RPMI8226 (cell line): Measurements from ENCODE around the gene TMEM163.

Experiments used
- DNase-seq: peaks from one replicate; pipeline ENCODE4 v3.0.0-alpha.2; 2015

TMEM163 gene

DNA sequence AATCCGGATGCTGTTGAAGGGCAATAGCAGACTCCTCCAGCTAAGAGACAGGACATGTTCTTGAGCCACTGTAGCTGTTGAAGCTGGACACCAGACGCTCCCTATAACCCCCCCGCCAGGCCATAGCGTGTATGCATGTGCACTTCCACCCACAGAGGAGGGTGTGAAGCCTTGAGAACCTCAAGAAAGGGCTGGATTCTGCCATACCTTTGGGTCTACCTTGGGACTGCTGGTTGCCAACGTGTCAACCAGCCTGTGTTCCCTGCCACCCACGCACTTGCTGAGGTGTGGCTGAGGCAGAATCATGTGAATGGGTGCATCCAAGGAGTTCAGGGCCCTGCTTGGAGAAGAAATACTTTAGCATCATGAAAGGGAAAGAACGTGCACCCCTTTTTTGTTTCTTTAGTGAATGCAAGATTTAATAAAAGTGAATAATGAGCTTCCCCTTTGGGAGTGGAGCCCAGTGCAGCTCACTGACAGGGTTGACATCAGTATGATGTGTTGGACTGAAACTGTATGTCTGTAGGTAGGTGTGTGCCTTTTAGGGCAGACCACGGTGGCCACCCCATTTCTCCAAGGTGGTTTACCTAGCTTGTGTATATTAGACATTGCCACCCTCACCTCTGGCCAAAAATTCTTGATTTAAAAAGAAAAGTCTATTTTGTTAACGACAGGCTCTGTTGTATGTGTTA is 266.6 kb downstream of the TMEM163 start:
- no peak for DNase-seq

DNA sequence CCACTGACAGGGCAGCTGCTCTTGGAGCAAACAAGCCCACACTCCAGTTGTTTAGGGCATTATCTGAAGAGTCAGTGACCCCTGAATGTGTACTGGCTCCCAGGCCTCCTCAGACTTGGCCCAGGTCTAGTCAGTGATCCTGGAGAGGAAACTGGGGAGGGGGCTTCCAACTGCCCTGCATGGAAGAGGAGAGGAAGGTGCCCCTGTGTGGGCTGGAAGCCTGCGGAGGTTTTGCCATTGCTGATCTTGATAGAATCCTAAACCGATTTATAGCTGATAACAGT is 267.5 kb downstream of the TMEM163 start:
- no peak for DNase-seq

DNA sequence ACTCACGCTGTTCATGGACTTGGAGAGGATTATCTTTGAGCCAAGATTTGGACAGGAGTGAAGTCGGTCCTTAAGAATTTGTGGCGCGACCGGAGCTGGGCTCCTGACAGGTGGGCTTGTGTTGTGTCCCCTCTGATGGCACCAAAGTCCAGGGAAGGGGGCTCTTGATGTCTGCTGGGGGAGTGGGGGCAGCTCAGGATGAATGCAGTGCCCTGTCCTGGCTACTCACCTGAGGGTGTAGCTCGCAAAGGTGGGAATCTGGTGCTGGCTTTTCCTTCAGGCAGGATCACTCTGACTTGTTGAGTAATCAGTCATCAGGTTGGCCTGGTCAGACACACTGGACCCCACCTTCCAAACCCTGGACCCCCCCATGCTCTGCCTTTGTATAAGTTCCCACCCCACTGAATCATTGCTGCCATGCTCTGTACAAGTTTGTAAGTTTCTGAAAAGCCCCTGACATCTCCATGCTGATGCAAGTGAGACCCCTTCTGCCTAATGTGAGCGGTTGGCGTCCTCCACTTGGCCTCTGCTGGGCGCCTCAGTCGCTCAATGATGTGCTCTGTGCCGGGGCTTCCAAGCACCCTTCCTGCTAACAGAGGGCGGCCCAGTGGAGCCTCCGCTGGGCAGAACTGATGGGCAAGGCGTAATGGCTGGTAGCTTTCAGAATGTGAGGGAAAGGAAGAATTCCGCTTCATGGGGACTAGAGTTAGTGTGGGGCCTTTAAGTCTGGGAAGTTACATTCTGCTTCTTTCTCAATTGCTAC is 268.9 kb downstream of the TMEM163 start:
- DNase-seq = no peak

DNA sequence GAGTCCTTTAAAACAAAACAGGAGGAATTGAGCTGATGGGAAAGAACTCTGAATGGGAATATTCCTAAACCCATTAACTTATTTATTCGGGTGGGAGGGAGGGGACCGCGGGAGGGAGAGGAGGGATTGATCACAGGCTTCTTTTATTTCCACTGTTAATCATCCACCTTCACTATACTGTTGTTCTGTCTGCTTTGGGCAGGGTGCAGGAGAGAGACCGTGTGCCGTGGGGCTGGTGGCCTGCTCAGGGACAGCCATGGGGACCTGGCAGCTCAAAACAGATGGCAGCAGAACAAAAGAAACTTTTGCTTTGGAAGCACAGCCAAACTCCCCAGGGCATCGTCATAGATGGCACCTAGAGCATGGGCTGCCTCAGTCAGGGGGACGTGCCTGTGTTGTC is 269.6 kb downstream of the TMEM163 start:
- DNase-seq = no peak

DNA sequence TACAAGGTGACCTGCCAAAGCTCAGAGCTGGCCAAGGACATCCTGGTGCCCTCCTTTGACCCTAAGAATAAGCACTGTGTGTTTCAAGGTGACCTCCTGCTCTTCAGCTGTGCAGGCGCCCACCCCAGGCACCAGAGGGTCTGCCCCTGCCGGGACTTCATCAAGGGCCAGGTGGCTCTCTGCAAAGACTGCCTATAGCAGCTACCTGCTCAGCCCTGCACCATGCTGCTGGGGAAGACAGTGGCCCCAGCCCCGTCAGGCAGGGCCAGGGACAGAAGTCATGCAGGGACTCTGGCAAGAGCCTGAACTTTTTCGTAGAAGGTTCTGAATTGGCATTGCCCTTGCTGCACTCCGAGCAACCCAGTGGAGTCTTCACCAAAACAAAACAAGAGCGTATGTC is 270.1 kb downstream of the TMEM163 start:
- no peak for DNase-seq

DNA sequence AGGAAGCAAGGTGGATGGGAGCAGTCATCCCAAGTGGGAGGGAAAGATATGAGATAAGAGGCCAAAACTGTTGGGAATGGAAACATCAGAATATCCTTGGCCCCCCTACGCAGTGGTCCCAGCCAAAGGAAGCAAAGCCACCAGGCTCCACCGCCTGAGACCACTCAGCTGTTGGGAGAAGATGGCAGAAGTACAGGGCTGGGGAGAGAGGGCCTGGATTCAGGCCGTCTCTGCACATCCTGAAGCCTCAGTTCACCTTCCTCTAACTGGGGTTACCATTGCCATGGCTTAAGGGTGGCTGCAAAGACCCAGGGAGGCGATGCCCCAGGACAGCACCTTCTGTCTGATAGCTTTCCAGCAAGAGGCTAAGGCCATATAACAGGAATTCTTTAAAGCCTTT is 271.1 kb downstream of the TMEM163 start:
- no peak for DNase-seq

DNA sequence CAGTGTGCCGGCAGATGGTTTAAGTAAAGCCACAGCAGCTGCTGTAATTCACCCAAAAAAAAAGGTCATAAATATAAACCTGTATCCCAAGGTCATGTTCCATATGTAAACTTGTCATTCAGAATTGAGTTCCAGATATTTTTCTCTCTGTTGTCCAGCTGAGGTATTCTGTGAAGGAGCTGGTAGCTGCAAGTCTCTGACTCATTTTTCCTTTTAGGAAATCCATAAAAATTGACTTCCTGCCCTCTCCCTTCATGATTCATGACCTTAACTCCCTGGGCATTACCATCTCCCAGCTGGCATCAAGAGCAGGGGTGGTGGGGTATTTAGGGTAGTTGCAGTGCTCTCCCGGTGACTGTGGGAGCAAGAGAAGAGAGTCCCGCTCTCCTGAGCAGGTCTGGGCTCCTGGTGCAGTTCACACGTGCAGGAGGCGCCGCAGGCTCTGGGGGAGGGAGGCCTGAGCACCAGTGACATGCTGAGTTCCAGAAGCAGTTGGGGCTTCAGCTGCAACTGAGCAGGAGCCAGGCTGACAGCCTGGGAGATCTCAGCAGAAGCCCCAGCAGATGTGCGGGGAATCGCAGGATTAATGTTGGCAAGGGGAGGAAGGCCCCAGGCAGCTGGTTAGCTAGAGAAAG is 272.3 kb downstream of the TMEM163 start:
- DNase-seq = no peak

DNA sequence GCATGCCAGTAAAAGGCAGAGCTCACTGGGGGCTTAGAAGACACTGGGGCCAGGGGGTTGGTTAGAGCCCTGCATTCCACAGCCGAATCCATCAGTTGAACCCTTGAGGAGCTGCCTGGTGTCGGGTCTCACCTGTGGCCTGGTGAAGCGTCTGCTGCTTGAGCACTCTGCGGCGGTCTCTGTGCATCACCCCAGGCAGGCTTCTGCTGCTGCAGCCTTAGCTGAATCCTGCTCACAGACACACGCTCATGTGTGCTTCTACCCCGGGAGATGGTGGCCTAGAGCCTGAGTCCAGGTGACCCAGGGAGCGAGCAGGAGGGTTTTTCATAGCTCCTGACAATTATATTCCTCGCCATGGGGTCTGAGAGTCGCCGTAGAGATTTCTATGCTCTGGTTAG is 272.8 kb downstream of the TMEM163 start:
- DNase-seq = no peak

DNA sequence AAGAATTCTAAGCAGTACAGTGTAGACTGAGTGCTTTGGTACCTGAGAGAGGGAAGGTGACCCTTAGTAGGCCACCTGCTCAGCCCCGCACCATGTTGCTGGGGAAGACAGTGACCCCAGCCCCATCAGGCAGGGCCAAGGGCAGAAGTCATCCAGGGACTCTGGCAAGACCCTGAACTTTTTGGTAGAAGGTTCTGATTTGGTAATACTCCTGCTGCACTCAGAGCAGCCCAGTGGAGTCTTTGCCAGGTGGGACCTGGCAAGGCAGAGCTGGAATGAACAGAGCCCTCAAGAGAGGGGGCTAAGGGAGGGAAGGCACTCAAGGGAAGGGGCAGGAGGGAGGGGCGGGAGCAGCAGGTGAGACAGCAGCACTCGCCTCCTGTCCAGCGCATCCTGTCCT is 273.7 kb downstream of the TMEM163 start:
- DNase-seq = no peak

DNA sequence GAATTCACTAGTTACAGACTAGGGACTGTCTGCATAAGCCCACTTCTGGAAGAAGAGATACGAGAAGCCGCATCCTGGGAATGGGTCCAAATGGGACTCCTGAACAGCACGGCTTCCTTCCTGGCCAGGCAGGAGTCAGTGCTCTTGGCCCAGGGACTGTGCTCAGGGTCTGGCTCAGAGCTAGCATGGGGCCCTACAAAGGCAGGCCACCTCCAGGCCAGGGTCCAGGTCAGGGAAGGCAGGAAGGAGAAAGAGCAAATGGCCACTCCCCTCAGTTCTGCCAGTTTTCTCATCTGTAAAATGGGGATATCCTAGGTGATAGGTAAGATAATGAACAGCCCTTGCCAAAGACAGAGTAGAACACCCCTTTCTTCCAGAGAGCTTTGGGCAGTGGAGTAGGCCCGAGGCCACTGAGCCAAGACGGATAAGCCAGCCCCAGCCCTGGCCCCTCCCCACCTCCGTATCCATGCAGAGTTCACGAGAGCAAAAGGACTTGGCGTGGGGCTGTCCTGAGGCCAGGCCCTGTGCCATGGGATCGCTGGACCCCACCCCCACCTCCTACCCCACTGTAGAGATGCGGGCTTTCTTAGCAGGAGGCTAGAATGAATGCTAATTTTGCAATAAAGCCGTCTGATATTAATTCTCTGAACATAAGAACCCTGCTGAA is 274.9 kb downstream of the TMEM163 start:
- DNase-seq = no peak

DNA sequence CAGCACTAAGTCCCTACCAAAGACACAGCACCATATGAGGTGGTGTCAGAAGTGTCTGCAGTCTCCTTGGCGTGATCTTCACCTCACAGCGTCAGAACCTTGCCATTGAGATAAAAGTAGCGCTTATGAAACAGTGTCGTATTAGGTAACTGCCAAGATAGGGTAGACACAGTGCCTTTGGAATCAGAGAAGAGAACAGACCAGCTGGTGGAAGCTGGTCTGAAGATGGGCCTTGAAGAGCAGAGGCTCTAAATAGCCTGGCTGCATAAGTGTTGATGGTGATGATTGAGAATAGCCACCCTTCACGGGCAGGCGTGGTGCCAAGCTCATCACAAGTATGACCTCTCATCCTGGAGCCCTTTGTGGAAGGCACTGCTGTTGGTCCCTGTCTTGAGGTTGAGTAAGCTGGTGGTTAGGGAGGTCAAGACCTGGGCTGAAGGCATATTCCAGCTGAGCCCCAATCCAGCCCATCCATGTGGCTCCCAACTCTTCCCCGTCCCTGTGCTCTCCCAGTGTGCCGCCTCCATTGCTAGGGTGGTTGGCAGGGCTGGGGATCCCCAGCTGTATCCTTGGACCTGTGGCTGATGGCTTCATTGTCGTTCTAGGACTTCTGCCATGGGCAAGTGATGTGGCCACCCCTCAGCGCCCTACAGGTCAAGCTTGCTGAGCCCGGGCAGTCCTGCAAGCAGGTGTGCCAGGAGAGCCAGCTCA is 277.5 kb downstream of the TMEM163 start:
- no peak for DNase-seq

DNA sequence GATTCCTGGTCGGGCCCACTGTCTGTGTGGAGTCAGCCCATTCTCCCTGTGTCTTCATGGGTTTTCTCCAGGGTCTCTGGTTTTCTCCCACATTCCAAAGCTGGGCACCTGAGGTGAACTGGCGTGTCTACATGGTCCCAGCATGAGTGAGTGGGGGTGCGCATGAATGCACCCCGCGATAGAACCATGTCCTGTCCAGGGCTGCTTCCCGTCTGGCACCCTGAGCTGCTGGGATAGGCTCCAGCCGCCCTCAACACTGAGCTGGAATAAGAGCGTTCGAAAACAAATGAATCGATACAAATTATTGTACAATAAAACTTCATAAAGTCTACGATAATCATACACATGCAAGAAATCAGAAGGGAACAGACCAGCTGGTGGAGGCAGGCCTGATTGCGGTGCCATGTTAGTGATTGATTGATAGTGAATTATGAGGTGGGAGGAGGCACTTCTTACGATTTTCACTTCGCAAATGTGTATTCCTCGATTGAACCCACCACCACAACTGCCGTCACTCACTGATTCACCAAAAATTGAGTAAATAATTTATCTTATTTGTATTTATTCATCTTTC is 278.4 kb downstream of the TMEM163 start:
- DNase-seq = no peak

DNA sequence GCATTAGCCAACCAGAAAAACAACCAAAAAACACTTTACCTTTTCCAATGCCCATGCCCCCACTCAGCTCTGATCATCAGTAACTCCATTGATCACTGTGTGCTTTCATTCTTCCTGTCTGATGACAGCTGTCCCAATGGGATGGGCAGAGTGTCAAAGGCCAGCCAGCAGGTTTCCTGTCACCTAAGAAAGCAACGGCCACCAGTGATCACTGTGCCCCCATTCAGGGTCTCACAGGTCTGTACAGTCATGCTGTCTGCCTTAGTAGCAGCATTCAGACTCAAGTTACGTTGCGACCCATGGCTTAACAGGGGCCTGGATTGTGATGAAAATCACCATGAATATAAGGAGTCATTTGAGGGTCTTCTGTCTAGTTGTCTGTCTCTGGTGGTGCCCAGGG is 280.4 kb downstream of the TMEM163 start:
- DNase-seq = no peak

DNA sequence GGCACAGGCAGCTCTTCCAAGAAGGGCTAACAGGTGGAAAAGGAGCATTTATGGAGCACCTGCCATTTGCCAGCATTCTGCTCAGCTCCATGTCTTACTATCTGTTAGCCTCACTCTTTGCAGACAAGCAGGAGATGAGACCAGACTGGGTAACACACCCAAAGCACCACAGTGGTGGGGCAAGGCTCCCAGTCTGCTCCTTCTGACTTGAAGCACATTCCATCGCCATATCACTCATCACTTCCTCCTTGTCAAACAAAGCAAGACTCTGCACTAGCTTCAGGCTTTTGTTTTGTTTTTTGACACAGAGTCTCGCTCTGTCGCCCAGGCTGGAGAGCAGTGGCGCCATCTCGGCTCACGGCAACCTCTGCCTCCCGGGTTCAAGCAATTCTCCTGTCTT is 282.1 kb downstream of the TMEM163 start:
- DNase-seq = no peak

DNA sequence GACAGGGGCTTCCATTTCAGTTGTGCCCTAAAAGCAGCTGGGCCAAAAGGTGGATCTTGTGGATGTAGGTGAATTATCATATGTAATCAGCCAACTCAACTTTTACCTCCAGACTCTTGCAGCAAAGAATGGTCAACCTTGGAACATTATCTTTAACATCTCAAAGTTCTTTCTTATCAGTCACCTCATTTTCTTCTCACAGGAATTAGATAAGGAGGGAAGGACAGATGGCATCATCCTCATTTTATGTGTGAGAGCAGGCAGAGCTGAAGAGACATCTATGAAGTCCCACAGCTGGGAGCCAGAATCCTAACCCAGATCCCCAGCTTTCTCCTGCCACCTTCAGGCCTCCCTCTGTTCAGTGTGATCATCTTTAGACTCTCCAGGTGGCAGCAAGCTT is 282.9 kb downstream of the TMEM163 start:
- no peak for DNase-seq

DNA sequence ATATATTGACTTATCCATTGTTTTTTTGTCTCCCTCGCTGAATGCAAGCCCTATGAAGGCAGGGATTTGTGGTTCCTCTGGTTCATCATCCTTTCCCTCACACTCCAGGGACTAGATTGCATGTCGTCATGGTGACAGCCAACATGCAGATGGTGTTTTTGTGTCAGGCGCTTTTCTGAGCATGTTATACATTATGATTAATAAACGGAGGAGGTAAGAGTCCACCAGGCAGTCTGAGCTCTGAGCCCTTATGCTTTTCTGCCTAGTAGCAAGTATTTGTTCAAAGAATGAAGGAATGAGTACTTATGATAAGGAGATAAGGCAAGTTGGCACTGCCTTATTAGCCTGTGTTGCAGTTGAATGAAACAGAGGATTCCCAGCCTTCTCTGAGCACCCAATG is 283.3 kb downstream of the TMEM163 start:
- DNase-seq = no peak

DNA sequence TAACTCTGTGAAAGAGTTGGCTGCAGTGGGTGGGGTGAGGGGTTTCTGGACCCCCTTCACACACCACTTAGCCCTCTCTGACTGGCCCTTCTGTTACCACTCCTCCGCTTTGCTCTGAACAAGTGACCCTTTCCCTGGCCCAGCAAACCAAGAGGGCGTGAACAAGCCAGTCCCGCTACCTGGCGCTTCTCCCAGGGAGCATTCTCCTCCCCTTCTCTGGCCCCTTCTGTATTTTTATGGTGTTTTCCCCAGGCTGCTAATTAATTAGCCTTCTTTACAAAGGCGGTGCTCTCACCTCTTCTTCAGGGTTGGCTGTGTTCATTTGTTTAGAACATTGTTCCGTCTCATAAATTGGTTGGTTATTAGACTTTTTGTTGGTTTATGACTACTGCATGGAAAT is 284.8 kb downstream of the TMEM163 start:
- no peak for DNase-seq

DNA sequence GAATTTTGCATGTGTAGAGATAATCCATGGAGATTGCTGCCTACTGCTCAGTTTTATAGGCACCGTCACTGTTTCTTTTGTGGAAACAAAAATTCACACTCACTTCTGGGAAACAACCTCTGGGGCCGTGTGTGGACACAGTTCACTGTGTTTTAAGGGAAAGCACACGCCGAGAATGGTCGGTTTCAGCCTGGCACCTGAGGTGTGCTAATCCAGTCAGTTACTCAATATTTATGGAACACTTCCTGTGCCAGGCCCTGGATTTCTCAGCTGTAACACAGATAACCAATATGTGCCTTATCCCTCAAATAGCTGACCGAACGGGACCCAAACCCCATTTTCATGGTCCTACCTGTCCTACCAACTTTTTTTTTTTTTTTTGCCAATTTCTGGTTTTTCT is 285.3 kb downstream of the TMEM163 start:
- no peak for DNase-seq

DNA sequence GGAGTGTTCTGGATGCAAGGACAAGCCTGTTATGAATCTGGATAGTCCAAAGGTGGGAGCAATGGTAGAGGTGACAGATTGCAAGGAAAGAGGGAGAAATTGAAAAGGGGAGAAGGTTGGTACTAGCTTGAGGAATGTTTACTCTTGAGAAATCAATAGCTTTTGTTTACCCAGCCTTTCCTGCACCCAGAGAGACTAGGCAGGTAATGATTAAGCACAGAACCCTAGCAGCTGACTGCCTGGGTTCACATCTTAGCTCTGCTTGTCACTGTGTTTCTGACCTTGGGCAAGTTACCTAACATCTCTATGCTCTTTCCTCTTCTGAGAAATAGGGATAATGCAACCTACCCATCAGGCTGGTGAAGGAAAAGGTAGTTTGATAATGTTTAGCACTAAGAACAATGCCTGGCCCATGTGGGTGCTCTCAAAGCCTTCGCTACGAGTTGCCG is 286.3 kb downstream of the TMEM163 start:
- DNase-seq = no peak

DNA sequence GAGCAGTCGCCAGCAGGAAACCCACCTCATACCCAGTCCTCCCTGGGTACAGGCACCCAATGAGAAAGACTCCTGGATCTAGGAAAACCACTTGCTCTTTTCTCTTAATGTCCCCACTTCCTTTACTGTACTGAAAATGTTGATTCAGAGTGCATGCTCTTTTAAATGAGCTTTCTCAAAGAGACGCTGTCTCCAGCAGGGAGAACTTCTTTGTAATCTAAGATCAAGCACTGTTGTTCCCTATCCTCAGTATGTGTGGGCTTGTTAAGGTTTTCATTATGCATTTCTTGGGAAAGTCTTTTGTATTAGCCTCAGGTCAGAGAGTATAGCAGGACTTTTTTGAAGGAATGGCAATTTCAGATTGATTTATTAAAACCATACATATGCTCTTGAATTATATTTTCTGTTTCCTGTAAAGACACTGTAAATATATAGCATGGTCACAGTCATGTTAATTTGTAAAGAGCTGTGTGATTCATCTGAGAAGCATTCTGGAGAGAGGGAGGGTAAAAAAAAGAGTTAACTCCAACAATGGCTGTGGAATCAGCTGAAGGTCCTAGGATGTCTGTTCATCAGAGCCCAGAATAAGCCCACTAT is 286.9 kb downstream of the TMEM163 start:
- no peak for DNase-seq

DNA sequence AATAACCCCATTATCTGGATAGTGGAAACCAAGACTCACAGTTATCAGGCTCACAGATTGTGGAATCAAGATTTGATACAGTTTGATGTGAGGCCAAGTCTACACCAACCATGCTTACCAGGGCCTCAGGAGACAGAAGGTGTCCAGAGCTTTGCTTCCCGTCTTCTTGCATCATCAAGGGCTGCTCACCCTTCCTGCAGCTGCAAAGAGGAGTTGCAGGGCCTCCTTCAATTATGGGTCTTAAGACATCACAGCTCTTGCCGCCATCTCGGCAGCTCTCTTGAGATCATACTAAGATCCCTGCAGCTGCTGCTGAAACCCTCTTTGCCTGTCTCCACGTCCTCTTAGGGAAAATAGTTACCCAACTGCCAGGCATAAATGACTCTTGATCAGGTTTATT is 288.9 kb downstream of the TMEM163 start:
- DNase-seq = no peak

DNA sequence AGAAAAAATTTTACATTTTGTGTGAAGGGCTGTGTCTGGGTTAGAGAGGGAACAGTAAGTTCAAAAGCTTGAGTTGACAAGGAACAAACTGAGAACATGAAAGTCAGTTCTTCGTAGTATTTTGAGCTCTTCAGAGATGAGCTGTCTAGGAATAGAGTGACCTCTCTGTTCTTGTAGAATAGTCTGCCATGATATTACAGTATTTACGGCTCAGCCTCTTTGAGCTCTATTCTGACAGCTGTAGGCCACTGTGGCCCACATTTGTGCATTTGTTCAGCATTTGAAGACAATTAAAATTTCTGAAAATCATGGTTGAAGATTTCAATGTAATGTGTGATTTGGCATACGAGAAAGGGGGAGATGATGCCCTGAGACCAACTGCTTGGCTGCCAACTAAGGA is 292.1 kb downstream of the TMEM163 start:
- DNase-seq = no peak
